IMR-90 (cell line): ENCODE measurements around the gene NOS1. TPM values are rescaled to one million over a fixed set of nuclear protein-coding genes. Genes with fewer than 3 reads are reported as not detected.

Experiments
- ATAC-seq: fragments of 200-7000 bp; cut with Tn5 transposase; 2 replicates; pipeline ENCODE4 v1.9.1; 2020; ENCODE audit warnings: low read depth, mild to moderate bottlenecking, moderate library complexity
- BruUV-seq: library from RNA; stranded (reverse); fragments of 400-500 nt; replicated peaks from 2 replicates; lab custom pipeline; 2021; lab: Mats Ljungman, UMichigan
- CTCF ChIA-PET: fragments of 300-600 bp; formaldehyde crosslinking; extraction: SDS; loops from one replicate; lab custom pipeline; 2021; ENCODE audit warnings: antibody characterized with exemption; lab: Yijun Ruan, JAX
- POLR2A ChIA-PET: fragments of 300-600 bp; sonication (Branson Sonifier 250); formaldehyde crosslinking; loops from one replicate; lab custom pipeline; 2022; ENCODE audit warnings: antibody characterized with exemption; ENCODE audit not compliant: unreplicated experiment; lab: Charles Lee
- DNase-seq: peaks from one replicate; pipeline ENCODE4 v3.0.0; 2013
- H2AFZ ChIP-seq: replicated peaks from 2 replicates; pipeline ENCODE3; 2013; ENCODE audit warnings: low read length, mild to moderate bottlenecking; ENCODE audit not compliant: poor library complexity
- H2AK5ac ChIP-seq: 2 replicates; pipeline ENCODE4 v1.6.1; 2013; ENCODE audit warnings: low read depth, low read length, inconsistent platforms
- H2AK9ac ChIP-seq: replicated peaks from 2 replicates; pipeline ENCODE3; 2013; ENCODE audit warnings: mild to moderate bottlenecking, low read depth, low read length, moderate library complexity; ENCODE audit not compliant: poor library complexity
- H2BK120ac ChIP-seq: 2 replicates; pipeline ENCODE4 v1.6.1; 2013; ENCODE audit warnings: low read depth, low read length, inconsistent platforms
- H2BK15ac ChIP-seq: 3 replicates; pipeline ENCODE4 v1.6.1; 2013; ENCODE audit warnings: low read depth, low read length, inconsistent platforms
- H2BK20ac ChIP-seq: 2 replicates; pipeline ENCODE4 v1.6.1; 2013; ENCODE audit warnings: low read depth, mild to moderate bottlenecking, inconsistent platforms, low read length, moderate library complexity
- H2BK5ac ChIP-seq: 2 replicates; pipeline ENCODE4 v1.6.1; 2013; ENCODE audit warnings: mild to moderate bottlenecking, low read depth, low read length, inconsistent platforms; ENCODE audit not compliant: poor library complexity, severe bottlenecking
- H3K14ac ChIP-seq: replicated peaks from 2 replicates; pipeline ENCODE4 v1.6.1; 2013; ENCODE audit warnings: low read depth, low read length, inconsistent platforms
- H3K18ac ChIP-seq: 2 replicates; pipeline ENCODE4 v1.6.1; 2013; ENCODE audit warnings: low read depth, low read length, control low read depth
- H3K23ac ChIP-seq: 2 replicates; pipeline ENCODE4 v1.6.1; 2013; ENCODE audit warnings: low read depth, low read length, inconsistent platforms
- H3K27ac ChIP-seq: 2 replicates; pipeline ENCODE4 v1.5.1; 2013; ENCODE audit warnings: mild to moderate bottlenecking, control low read depth, low read length; ENCODE audit not compliant: insufficient read depth
- H3K27me3 ChIP-seq: 2 replicates; pipeline ENCODE4 v1.6.1; 2013; ENCODE audit warnings: low read length; ENCODE audit not compliant: control insufficient read depth, insufficient read depth
- H3K36me3 ChIP-seq: 2 replicates; pipeline ENCODE4 v1.6.1; 2013; ENCODE audit warnings: low read length, mixed read lengths; ENCODE audit not compliant: control insufficient read depth, insufficient read depth
- H3K4ac ChIP-seq: 2 replicates; pipeline ENCODE4 v1.6.1; 2013; ENCODE audit warnings: low read depth, low read length, inconsistent platforms
- H3K4me1 ChIP-seq: 2 replicates; pipeline ENCODE4 v1.6.1; 2013; ENCODE audit warnings: low read length, mixed read lengths; ENCODE audit not compliant: control insufficient read depth, insufficient read depth
- H3K4me2 ChIP-seq: 2 replicates; pipeline ENCODE4 v1.6.1; 2013; ENCODE audit warnings: low read depth, mild to moderate bottlenecking, control low read depth, low read length, moderate library complexity
- H3K4me3 ChIP-seq: 2 replicates; pipeline ENCODE4 v1.5.1; 2013; ENCODE audit warnings: low read depth, mild to moderate bottlenecking, control low read depth, low read length, moderate library complexity; ENCODE audit not compliant: insufficient read depth
- H3K56ac ChIP-seq: 2 replicates; pipeline ENCODE4 v1.6.1; 2013; ENCODE audit warnings: low read length, inconsistent platforms; ENCODE audit not compliant: insufficient read depth; ENCODE audit errors: extremely low read depth
- H3K79me1 ChIP-seq, 2 experiments: 2 replicates each; pipeline ENCODE4 v1.6.1; 2013; ENCODE audit warnings: low read length in 2 of 2, inconsistent platforms in 1 of 2, low read depth in 1 of 2
- H3K9ac ChIP-seq: 2 replicates; pipeline ENCODE4 v1.6.1; 2013; ENCODE audit warnings: low read depth, low read length, control low read depth
- H3K9me1 ChIP-seq: 2 replicates; pipeline ENCODE4 v1.6.1; 2013; ENCODE audit warnings: low read length, inconsistent platforms; ENCODE audit not compliant: insufficient read depth
- H3K9me3 ChIP-seq: 2 replicates; pipeline ENCODE4 v1.6.1; 2013; ENCODE audit warnings: low read length; ENCODE audit not compliant: control insufficient read depth, insufficient read depth
- H4K20me1 ChIP-seq: 2 replicates; pipeline ENCODE4 v1.6.1; 2013; ENCODE audit warnings: low read length, inconsistent platforms; ENCODE audit not compliant: insufficient read depth
- H4K5ac ChIP-seq: 2 replicates; pipeline ENCODE4 v1.6.1; 2013; ENCODE audit warnings: mild to moderate bottlenecking, low read depth, low read length, control low read depth
- H4K8ac ChIP-seq, 2 experiments: 2 replicates each; pipeline ENCODE4 v1.6.1; 2013; ENCODE audit warnings: low read depth in 2 of 2, low read length in 2 of 2, control low read depth in 1 of 2, inconsistent platforms in 1 of 2
- H4K91ac ChIP-seq: 2 replicates; pipeline ENCODE4 v1.6.1; 2013; ENCODE audit warnings: low read depth, low read length, inconsistent platforms; ENCODE audit not compliant: insufficient read depth
- BHLHE40 ChIP-seq: fragments of 150-350 bp; IDR thresholded peaks from 2 replicates; pipeline ENCODE4 v1.6.1; 2016; ENCODE audit warnings: mild to moderate bottlenecking, low read depth, low read length
- CEBPB ChIP-seq: IDR thresholded peaks from 2 replicates; pipeline ENCODE4 v1.6.1; 2012; ENCODE audit warnings: low read depth, low read length, improper control_type of control experiment
- CHD1 ChIP-seq: IDR thresholded peaks from 2 replicates; pipeline ENCODE4 v1.6.1; 2012; ENCODE audit warnings: low read depth, low read length, improper control_type of control experiment
- FOS ChIP-seq: fragments of 150-350 bp; IDR thresholded peaks from 2 replicates; pipeline ENCODE4 v1.6.1; 2016; ENCODE audit warnings: low read depth, low read length
- MAFK ChIP-seq: IDR thresholded peaks from 2 replicates; pipeline ENCODE4 v1.6.1; 2012; ENCODE audit warnings: low read depth, low read length, improper control_type of control experiment
- MAZ ChIP-seq: IDR thresholded peaks from 2 replicates; pipeline ENCODE4 v1.6.1; 2012; ENCODE audit warnings: low read depth, mild to moderate bottlenecking, low read length, improper control_type of control experiment, moderate library complexity, borderline replicate concordance
- MXI1 ChIP-seq: IDR thresholded peaks from 2 replicates; pipeline ENCODE4 v1.6.1; 2012; ENCODE audit warnings: low read depth, mild to moderate bottlenecking, low read length, moderate library complexity, borderline replicate concordance
- POLR2A ChIP-seq: IDR thresholded peaks from 2 replicates; pipeline ENCODE4 v1.6.1; 2012; ENCODE audit warnings: mild to moderate bottlenecking, low read depth, low read length
- RAD21 ChIP-seq: IDR thresholded peaks from 2 replicates; pipeline ENCODE4 v1.6.1; 2012; ENCODE audit warnings: low read length, improper control_type of control experiment
- RCOR1 ChIP-seq: IDR thresholded peaks from 2 replicates; pipeline ENCODE4 v1.6.1; 2012; ENCODE audit warnings: mild to moderate bottlenecking, low read length, improper control_type of control experiment; ENCODE audit not compliant: insufficient replicate concordance
- SMC3 ChIP-seq: fragments of 150-350 bp; IDR thresholded peaks from 2 replicates; pipeline ENCODE4 v1.6.1; 2016; ENCODE audit warnings: low read depth, mild to moderate bottlenecking, antibody characterized with exemption, low read length, moderate library complexity
- WGBS, 2 experiments: methylation state at CpG; one replicate each; pipeline versions ENCODE4 v1.1.5 to v1.1.7; 2013; ENCODE audit warnings: missing lambda C conversion rate in 2 of 2; ENCODE audit not compliant: insufficient read length in 1 of 2; ENCODE audit errors: extremely low coverage in 2 of 2; 5-methylcytosine and 5-hydroxymethylcytosine counted together
- dilution Hi-C: fragments of 300-500 bp; cut with HindIII; formaldehyde crosslinking; loops from one replicate; pipeline ENCODE4 v1.14.3; 2018; ENCODE audit warnings: low sequenced_read_pairs; ENCODE audit not compliant: unreplicated experiment
- in situ Hi-C: fragments of 300-500 bp; cut with MboI; formaldehyde crosslinking; loops from 3 replicates; pipeline ENCODE4 v1.14.3; 2019; ENCODE audit warnings: low sequenced_read_pairs, inconsistent platforms, mixed read lengths
- intact Hi-C: fragments of 100-400 bp; cut with micrococcal nuclease; formaldehyde crosslinking; loops from 2 replicates; pipeline ENCODE4 v1.10.0; 2022
- polyA plus RNA-seq, 3 experiments: library from polyadenylated mRNA; depleted of rRNA; stranded (reverse); fragments of >200 nt; gene quantifications; 2 replicates each; pipeline ENCODE4 v1.2.3, GENCODE V29; 2012; ENCODE audit warnings: low replicate concordance in 1 of 3
- total RNA-seq: library from RNA; depleted of rRNA; stranded (reverse); fragments of >200 nt; gene quantifications from 2 replicates; pipeline ENCODE4 v1.2.3, GENCODE V29; 2012
- TF ChIP-seq, protein P1 (sequence below): fragments of 150-350 bp; IDR thresholded peaks from 2 replicates; pipeline ENCODE4 v1.6.1; 2016; ENCODE audit warnings: low read depth, mild to moderate bottlenecking, low read length, moderate library complexity, borderline replicate concordance
- TF ChIP-seq, protein P2 (sequence below): fragments of 150-350 bp; IDR thresholded peaks from 2 replicates; pipeline ENCODE4 v1.6.1; 2017; ENCODE audit warnings: mild to moderate bottlenecking, antibody characterized with exemption, low read length, low read depth

NOS1 gene
- total and polyA plus RNA-seq, 2 of the 4 experiments (the other 2 are of a cell fraction), result 0.09 TPM; not detected in 1

DNA sequence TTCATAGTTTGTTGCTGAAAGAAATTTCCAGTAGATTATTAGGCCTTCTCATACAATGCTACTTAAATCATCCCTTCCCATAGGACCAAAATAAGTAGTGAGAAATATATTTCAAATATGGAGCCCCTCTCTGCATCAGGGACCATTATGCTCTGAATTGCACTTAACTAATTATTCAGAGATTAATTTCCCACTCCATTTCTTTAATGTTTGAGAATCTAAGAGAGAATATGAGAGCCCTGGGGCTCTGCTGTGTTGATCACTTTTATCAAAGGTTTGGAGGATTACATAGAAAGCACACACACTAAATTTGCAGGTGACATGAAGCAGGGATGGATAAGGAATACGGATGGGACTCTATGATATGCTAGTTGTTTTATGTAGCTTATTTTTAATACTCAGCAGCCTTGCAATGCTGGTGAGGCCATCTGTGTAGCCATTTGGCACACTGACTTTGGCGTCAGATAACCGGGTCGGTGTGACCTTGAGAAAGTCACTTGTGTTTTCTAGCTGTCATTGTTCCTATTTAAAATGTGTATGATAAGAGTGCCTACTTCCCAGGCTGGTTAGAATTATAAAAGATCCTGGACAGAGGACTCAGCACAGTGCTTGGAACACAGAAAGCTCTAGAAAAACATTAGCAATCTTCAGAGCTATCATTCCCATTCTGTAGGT lies 121.2 kb downstream of the NOS1 start:
- ATAC-seq, result no peak
- H2BK120ac ChIP-seq, result no peak overlapping the region
- H2AK5ac ChIP-seq, result no peak overlapping the region
- no TSS peak for BruUV-seq
- H3K9me3 ChIP-seq, result no peaks in the 10 kb centered on the region; the same call in 1 of the 2 replicates
- ChIA-PET POLR2A (interaction anchor here (0.6 kb wide), 1 partner anchor 14 kb away, joined by 5 read pairs; no protein-coding TSS in a partner anchor), CTCF (no interaction called here)
- dilution Hi-C loops, result no loop called here
- no peak overlapping the region for H4K8ac ChIP-seq
- H3K23ac ChIP-seq, result no peak overlapping the region
- H3K9ac ChIP-seq, result no peak overlapping the region
- in situ Hi-C loops, result no loop called here
- no peak overlapping the region for H3K18ac ChIP-seq
- H3K4me2 ChIP-seq, result no peak overlapping the region
- H3K14ac ChIP-seq, result no peak overlapping the region
- no peak overlapping the region for H4K5ac ChIP-seq
- TF ChIP-seq MXI1 (no peak), RAD21 (no peak), CEBPB (no peak), SMC3 (no peak), POLR2A (no peak), CHD1 (no peak), BHLHE40 (no peak), FOS (no peak), MAZ (no peak), MAFK (no peak), RCOR1 (no peak)
- TF ChIP-seq, protein P1, sequence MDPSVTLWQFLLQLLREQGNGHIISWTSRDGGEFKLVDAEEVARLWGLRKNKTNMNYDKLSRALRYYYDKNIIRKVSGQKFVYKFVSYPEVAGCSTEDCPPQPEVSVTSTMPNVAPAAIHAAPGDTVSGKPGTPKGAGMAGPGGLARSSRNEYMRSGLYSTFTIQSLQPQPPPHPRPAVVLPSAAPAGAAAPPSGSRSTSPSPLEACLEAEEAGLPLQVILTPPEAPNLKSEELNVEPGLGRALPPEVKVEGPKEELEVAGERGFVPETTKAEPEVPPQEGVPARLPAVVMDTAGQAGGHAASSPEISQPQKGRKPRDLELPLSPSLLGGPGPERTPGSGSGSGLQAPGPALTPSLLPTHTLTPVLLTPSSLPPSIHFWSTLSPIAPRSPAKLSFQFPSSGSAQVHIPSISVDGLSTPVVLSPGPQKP, result no peak
- TF ChIP-seq, protein P2, sequence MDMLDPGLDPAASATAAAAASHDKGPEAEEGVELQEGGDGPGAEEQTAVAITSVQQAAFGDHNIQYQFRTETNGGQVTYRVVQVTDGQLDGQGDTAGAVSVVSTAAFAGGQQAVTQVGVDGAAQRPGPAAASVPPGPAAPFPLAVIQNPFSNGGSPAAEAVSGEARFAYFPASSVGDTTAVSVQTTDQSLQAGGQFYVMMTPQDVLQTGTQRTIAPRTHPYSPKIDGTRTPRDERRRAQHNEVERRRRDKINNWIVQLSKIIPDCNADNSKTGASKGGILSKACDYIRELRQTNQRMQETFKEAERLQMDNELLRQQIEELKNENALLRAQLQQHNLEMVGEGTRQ, result no peak
- H4K20me1 ChIP-seq, result no peaks in the 10 kb centered on the region
- no peaks in the 10 kb centered on the region for H3K9me1 ChIP-seq
- 93% methylated on average over 3 of the region's 4 CpGs; no CpG with 5 or more reads in 1 of the 2 experiments for WGBS, 2 experiments
- H3K79me1 ChIP-seq, result no peaks in the 10 kb centered on the region
- no peak overlapping the region for H2BK5ac ChIP-seq
- H2AFZ ChIP-seq, result no peak overlapping the region
- no peaks in the 10 kb centered on the region for H3K27me3 ChIP-seq
- no peaks in the 10 kb centered on the region for H3K36me3 ChIP-seq
- no peak overlapping the region for H3K27ac ChIP-seq
- H3K4ac ChIP-seq, result no peak overlapping the region
- no peak for DNase-seq
- H2AK9ac ChIP-seq, result no peak overlapping the region
- no peak overlapping the region for H2BK20ac ChIP-seq
- no peak overlapping the region for H3K56ac ChIP-seq
- intact Hi-C loops, result no loop called here
- H4K91ac ChIP-seq, result no peak overlapping the region
- no peaks in the 10 kb centered on the region for H3K4me1 ChIP-seq
- H2BK15ac ChIP-seq, result no peak overlapping the region
- no peak overlapping the region for H3K4me3 ChIP-seq
